ENCODE results near the gene CYP2B6. TPM values are rescaled to one million over a fixed set of nuclear protein-coding genes. Genes with fewer than 3 reads are reported as not detected.
"Not testable (repeated sequence)": the region's sequence is repeated elsewhere in the genome, so short reads cannot be mapped to it uniquely, and the experiment has no call there.

Gene CYP2B6
- total and polyA plus RNA-seq, 4 donors = 0.01 to 1.2 TPM; not detected in 2

- H3K27me3 ChIP-seq (ENCODE audit: control insufficient read depth in 3 of 3, insufficient read depth in 3 of 3, low read length in 2 of 3) = no peaks in the 10 kb centered on the region
- TF ChIP-seq CTCF (IDR thresholded peaks at IDR 0.05; ENCODE audit: control extremely low read depth, extremely low read depth) = no peak
- H3K9me3 ChIP-seq (ENCODE audit: control insufficient read depth in 4 of 4, insufficient read depth in 3 of 4, low read length in 3 of 4) = peaks cover 0 to 3% (median 0%) of the 10 kb centered on the region in 4 donors
- DNase-seq (no peak), ATAC-seq (ENCODE audit: insufficient read depth, low FRiP score) (no peak)
- no peak overlapping the region for H3K4me3 ChIP-seq
- peaks cover 0 to 2% (median 0%) of the 10 kb centered on the region in 5 donors for H3K4me1 ChIP-seq (ENCODE audit: control insufficient read depth in 5 of 5, insufficient read depth in 5 of 5, low read length in 5 of 5)
- WGBS, 2 donors = 62 to 71% methylated on average over 3 of the region's 3 CpGs
- no peak overlapping the region for H3K9ac ChIP-seq (ENCODE audit: insufficient read depth in 1 of 2, low read length in 2 of 2)
- H3K27ac ChIP-seq (ENCODE audit: low read depth in 1 of 2, low read length in 1 of 2) = no peak overlapping the region
- no peaks in the 10 kb centered on the region for H3K36me3 ChIP-seq (ENCODE audit: control insufficient read depth in 4 of 4, insufficient read depth in 4 of 4, low read length in 4 of 4)
Measured at GRCh38 chr19:40962460-40962961, 28.6 kb upstream of the CYP2B6 start.

GRCh38 chr19:40964361-40964760, 26.7 kb upstream of the CYP2B6 start:
- H3K9me3 ChIP-seq (ENCODE audit: control insufficient read depth in 4 of 4, insufficient read depth in 3 of 4, low read length in 3 of 4); H3K4me1 ChIP-seq (ENCODE audit: control insufficient read depth in 5 of 5, insufficient read depth in 5 of 5, low read length in 5 of 5); DNase-seq; ATAC-seq (ENCODE audit: insufficient read depth, low FRiP score); H3K9ac ChIP-seq (ENCODE audit: insufficient read depth in 1 of 2, low read length in 2 of 2); H3K27me3 ChIP-seq (ENCODE audit: control insufficient read depth in 3 of 3, insufficient read depth in 3 of 3, low read length in 2 of 3); H3K36me3 ChIP-seq (ENCODE audit: control insufficient read depth in 4 of 4, insufficient read depth in 4 of 4, low read length in 4 of 4); H3K27ac ChIP-seq (ENCODE audit: low read depth in 1 of 2, low read length in 1 of 2); H3K4me3 ChIP-seq: not testable (repeated sequence)
- WGBS, 2 donors = 90 to 93% methylated on average over 3 of the region's 3 CpGs

- not testable (repeated sequence) for H3K27me3 ChIP-seq (ENCODE audit: control insufficient read depth in 3 of 3, insufficient read depth in 3 of 3, low read length in 2 of 3); H3K4me1 ChIP-seq (ENCODE audit: control insufficient read depth in 5 of 5, insufficient read depth in 5 of 5, low read length in 5 of 5); ATAC-seq (ENCODE audit: insufficient read depth, low FRiP score); H3K9ac ChIP-seq (ENCODE audit: insufficient read depth in 1 of 2, low read length in 2 of 2); DNase-seq; H3K4me3 ChIP-seq; H3K9me3 ChIP-seq (ENCODE audit: control insufficient read depth in 4 of 4, insufficient read depth in 3 of 4, low read length in 3 of 4); H3K36me3 ChIP-seq (ENCODE audit: control insufficient read depth in 4 of 4, insufficient read depth in 4 of 4, low read length in 4 of 4); H3K27ac ChIP-seq (ENCODE audit: low read depth in 1 of 2, low read length in 1 of 2)
- 96% methylated on average over 18 to 27 of the region's 35 CpGs for WGBS, 2 donors
Measured at GRCh38 chr19:40965351-40965750, 25.7 kb upstream of the CYP2B6 start.

GRCh38 chr19:40966591-40966990, 24.5 kb upstream of the CYP2B6 start:
- not testable (repeated sequence) for H3K27me3 ChIP-seq (ENCODE audit: control insufficient read depth in 3 of 3, insufficient read depth in 3 of 3, low read length in 2 of 3); H3K9ac ChIP-seq (ENCODE audit: insufficient read depth in 1 of 2, low read length in 2 of 2); H3K36me3 ChIP-seq (ENCODE audit: control insufficient read depth in 4 of 4, insufficient read depth in 4 of 4, low read length in 4 of 4); H3K9me3 ChIP-seq (ENCODE audit: control insufficient read depth in 4 of 4, insufficient read depth in 3 of 4, low read length in 3 of 4); ATAC-seq (ENCODE audit: insufficient read depth, low FRiP score); H3K4me3 ChIP-seq; H3K27ac ChIP-seq (ENCODE audit: low read depth in 1 of 2, low read length in 1 of 2); H3K4me1 ChIP-seq (ENCODE audit: control insufficient read depth in 5 of 5, insufficient read depth in 5 of 5, low read length in 5 of 5); DNase-seq
- 93 to 95% methylated on average over 18 to 25 of the region's 25 CpGs for WGBS, 2 donors

GRCh38 chr19:40968065-40968464, 23.0 kb upstream of the CYP2B6 start:
- not testable (repeated sequence) for H3K27me3 ChIP-seq (ENCODE audit: control insufficient read depth in 3 of 3, insufficient read depth in 3 of 3, low read length in 2 of 3); H3K4me3 ChIP-seq; H3K9ac ChIP-seq (ENCODE audit: insufficient read depth in 1 of 2, low read length in 2 of 2); H3K9me3 ChIP-seq (ENCODE audit: control insufficient read depth in 4 of 4, insufficient read depth in 3 of 4, low read length in 3 of 4); ATAC-seq (ENCODE audit: insufficient read depth, low FRiP score); H3K27ac ChIP-seq (ENCODE audit: low read depth in 1 of 2, low read length in 1 of 2); DNase-seq; H3K4me1 ChIP-seq (ENCODE audit: control insufficient read depth in 5 of 5, insufficient read depth in 5 of 5, low read length in 5 of 5); H3K36me3 ChIP-seq (ENCODE audit: control insufficient read depth in 4 of 4, insufficient read depth in 4 of 4, low read length in 4 of 4)
- 94 to 97% methylated on average over 3 of the region's 3 CpGs for WGBS, 2 donors

GRCh38 chr19:40969721-40970120, 21.4 kb upstream of the CYP2B6 start:
- H3K4me3 ChIP-seq; H3K9ac ChIP-seq (ENCODE audit: insufficient read depth in 1 of 2, low read length in 2 of 2); ATAC-seq (ENCODE audit: insufficient read depth, low FRiP score); H3K27ac ChIP-seq (ENCODE audit: low read depth in 1 of 2, low read length in 1 of 2); H3K9me3 ChIP-seq (ENCODE audit: control insufficient read depth in 4 of 4, insufficient read depth in 3 of 4, low read length in 3 of 4); H3K27me3 ChIP-seq (ENCODE audit: control insufficient read depth in 3 of 3, insufficient read depth in 3 of 3, low read length in 2 of 3); H3K4me1 ChIP-seq (ENCODE audit: control insufficient read depth in 5 of 5, insufficient read depth in 5 of 5, low read length in 5 of 5); H3K36me3 ChIP-seq (ENCODE audit: control insufficient read depth in 4 of 4, insufficient read depth in 4 of 4, low read length in 4 of 4); DNase-seq: not testable (repeated sequence)
- 85 to 86% methylated on average over 4 of the region's 4 CpGs for WGBS, 2 donors

GRCh38 chr19:40970396-40971345, 20.4 kb upstream of the CYP2B6 start:
- not testable (repeated sequence) for H3K27ac ChIP-seq (ENCODE audit: low read depth in 1 of 2, low read length in 1 of 2); H3K9ac ChIP-seq (ENCODE audit: insufficient read depth in 1 of 2, low read length in 2 of 2); H3K4me1 ChIP-seq (ENCODE audit: control insufficient read depth in 5 of 5, insufficient read depth in 5 of 5, low read length in 5 of 5); H3K9me3 ChIP-seq (ENCODE audit: control insufficient read depth in 4 of 4, insufficient read depth in 3 of 4, low read length in 3 of 4); H3K4me3 ChIP-seq; H3K27me3 ChIP-seq (ENCODE audit: control insufficient read depth in 3 of 3, insufficient read depth in 3 of 3, low read length in 2 of 3); H3K36me3 ChIP-seq (ENCODE audit: control insufficient read depth in 4 of 4, insufficient read depth in 4 of 4, low read length in 4 of 4); ATAC-seq (ENCODE audit: insufficient read depth, low FRiP score); DNase-seq
- WGBS, 2 donors = 68 to 83% methylated on average over 6 of the region's 6 CpGs

Data from lung (tissue), 12 donors.